HepG2 (cell line): ENCODE results near the gene SQSTM1. TPM values are rescaled to one million over a fixed set of nuclear protein-coding genes. Genes with fewer than 3 reads are reported as not detected.

ENCODE experiments used
- ATAC-seq: fragments of 200-7000 bp; cut with Tn5 transposase; 3 replicates; pipeline ENCODE4 v1.9.1; 2020; ENCODE audit warnings: mild to moderate bottlenecking, moderate library complexity
- BruUV-seq: library from RNA; stranded (reverse); fragments of 400-500 nt; replicated peaks from 2 replicates; lab custom pipeline; 2021; lab: Mats Ljungman, UMichigan
- CTCF ChIA-PET: fragments of 300-600 bp; formaldehyde crosslinking; extraction: SDS; loops from one replicate; lab custom pipeline; 2021; ENCODE audit warnings: low total read pairs, inconsistent platforms, low intra/inter-chr PET ratio; lab: Yijun Ruan, JAX
- POLR2A ChIA-PET: fragments of 350-600 bp; sonication (Branson Sonifier 250); formaldehyde crosslinking; loops from one replicate; lab custom pipeline; 2020; ENCODE audit warnings: antibody characterized with exemption, inconsistent platforms; lab: Yijun Ruan, JAX
- DNase-seq: peaks from one replicate; pipeline ENCODE4 v3.0.0-alpha.2; 2015; ENCODE audit warnings: low spot score
- FAIRE-seq: peaks from 3 replicates; lab custom pipeline; 2011; peaks lifted over from hg19 to GRCh38; lab: Jason Lieb, UNC
- H2AFZ ChIP-seq: one replicate; pipeline ENCODE4 v1.6.1; 2011; ENCODE audit warnings: low read length, inconsistent platforms
- H3K27ac ChIP-seq: fragments of 300-600 bp; 3 replicates; pipeline ENCODE4 v1.8.0; 2011; ENCODE audit warnings: mixed run types, mild to moderate bottlenecking, mixed read lengths, low read length, inconsistent platforms; ENCODE audit not compliant: insufficient read depth; ENCODE audit errors: extremely low read length
- H3K27me3 ChIP-seq, 2 experiments: fragments of 200-600 bp in 1 of 2; 2 replicates in 1 of 2; 3 replicates in 1 of 2; pipeline versions ENCODE4 v1.6.0 to v1.8.0; 2011; ENCODE audit warnings: low read length in 2 of 2, mild to moderate bottlenecking in 2 of 2, moderate library complexity in 2 of 2, inconsistent platforms in 1 of 2; ENCODE audit not compliant: insufficient read depth in 2 of 2, control insufficient read depth in 1 of 2
- H3K36me3 ChIP-seq, 2 experiments: fragments of 200-600 bp in 1 of 2; replicated peaks in 1 of 2; 2 replicates in 1 of 2; 3 replicates in 1 of 2; pipeline versions ENCODE4 v1.5.1 to v1.8.0; 2011; ENCODE audit warnings: low read length in 2 of 2, inconsistent platforms in 1 of 2; ENCODE audit not compliant: insufficient read depth in 2 of 2, control insufficient read depth in 1 of 2
- H3K4me1 ChIP-seq: 2 replicates; pipeline ENCODE4 v1.5.1; 2012; ENCODE audit warnings: low read length, inconsistent platforms; ENCODE audit not compliant: insufficient read depth
- H3K4me2 ChIP-seq: 2 replicates; pipeline ENCODE4 v1.6.0; 2011; ENCODE audit warnings: low read depth, low read length, inconsistent platforms
- H3K4me3 ChIP-seq, 3 experiments: fragments of 200-600 bp in 1 of 3; sonication (generic), shearing (Covaris generic) in 1 of 3; replicated peaks in 1 of 3; 2 replicates each; pipeline ENCODE4 v1.5.1; 2011 to 2016; ENCODE audit warnings: low read length in 3 of 3, inconsistent platforms in 2 of 3, low read depth in 2 of 3, mild to moderate bottlenecking in 2 of 3, control low read depth in 1 of 3, mixed read lengths in 1 of 3; ENCODE audit not compliant: insufficient read depth in 1 of 3
- H3K79me2 ChIP-seq: one replicate; pipeline ENCODE4 v1.6.1; 2011; ENCODE audit warnings: low read length, inconsistent platforms; ENCODE audit not compliant: insufficient read depth
- H3K9ac ChIP-seq: 2 replicates; pipeline ENCODE4 v1.6.0; 2011; ENCODE audit warnings: mild to moderate bottlenecking, low read depth, low read length, inconsistent platforms; ENCODE audit not compliant: insufficient read depth
- H3K9me3 ChIP-seq: 2 replicates; pipeline ENCODE4 v1.5.1; 2012; ENCODE audit warnings: mild to moderate bottlenecking, low read length
- H4K20me1 ChIP-seq: 2 replicates; pipeline ENCODE4 v1.6.0; 2011; ENCODE audit warnings: inconsistent platforms, mild to moderate bottlenecking, low read length, moderate library complexity; ENCODE audit not compliant: insufficient read depth
- BRCA1 ChIP-seq: sonication (generic); formaldehyde crosslinking; IDR thresholded peaks from 2 replicates; pipeline ENCODE4 v1.4.0; 2020; ENCODE audit warnings: missing genetic modification reagents
- CAMTA2 ChIP-seq: sonication (generic); formaldehyde crosslinking; IDR thresholded peaks from 2 replicates; pipeline ENCODE4 v1.4.0; 2020; ENCODE audit warnings: mild to moderate bottlenecking, missing genetic modification reagents, borderline replicate concordance
- DPF2 ChIP-seq: sonication (generic); formaldehyde crosslinking; IDR thresholded peaks from 2 replicates; pipeline ENCODE4 v1.4.0; 2020; ENCODE audit warnings: mild to moderate bottlenecking, low read depth, missing genetic modification reagents, borderline replicate concordance
- FIP1L1 ChIP-seq: fragments of 200-400 bp; formaldehyde crosslinking; IDR thresholded peaks from 2 replicates; pipeline ENCODE4 v1.6.1; 2018; ENCODE audit warnings: low read depth, mild to moderate bottlenecking, low read length, moderate library complexity, borderline replicate concordance; ENCODE audit not compliant: insufficient read depth
- GZF1 ChIP-seq: sonication (generic); formaldehyde crosslinking; IDR thresholded peaks from 2 replicates; pipeline ENCODE4 v1.5.1; 2020; ENCODE audit warnings: mild to moderate bottlenecking, missing genetic modification reagents
- HNF4A ChIP-seq: sonication (generic); formaldehyde crosslinking; IDR thresholded peaks from 2 replicates; pipeline ENCODE4 v1.4.0; 2020; ENCODE audit warnings: missing genetic modification reagents
- MYNN ChIP-seq: sonication (generic); formaldehyde crosslinking; IDR thresholded peaks from 2 replicates; pipeline ENCODE4 v1.4.0; 2020; ENCODE audit warnings: mild to moderate bottlenecking, low read depth, missing genetic modification reagents
- PAWR ChIP-seq: sonication (generic); formaldehyde crosslinking; IDR thresholded peaks from 2 replicates; pipeline ENCODE4 v1.4.0; 2020; ENCODE audit warnings: missing genetic modification reagents, mild to moderate bottlenecking, borderline replicate concordance
- ZNF3 ChIP-seq: IDR thresholded peaks from 2 replicates; pipeline ENCODE4 v1.7.0; 2017; ENCODE audit warnings: inconsistent platforms
- ZNF558 ChIP-seq: sonication (generic); formaldehyde crosslinking; IDR thresholded peaks from 2 replicates; pipeline ENCODE4 v1.9.0; 2022; ENCODE audit warnings: mild to moderate bottlenecking, missing genetic modification reagents, borderline replicate concordance
- ZNF619 ChIP-seq: sonication (generic); formaldehyde crosslinking; IDR thresholded peaks from 2 replicates; pipeline ENCODE4 v1.4.0; 2020; ENCODE audit warnings: mild to moderate bottlenecking, missing genetic modification reagents
- ZNF724P ChIP-seq: sonication (generic); formaldehyde crosslinking; IDR thresholded peaks from 2 replicates; pipeline ENCODE4 v1.8.0; 2022; ENCODE audit warnings: missing genetic modification reagents, borderline replicate concordance
- WGBS: methylation state at CpG from one replicate; pipeline ENCODE4 v1.1.6; 2017; ENCODE audit warnings: low lambda C conversion rate; 5-methylcytosine and 5-hydroxymethylcytosine counted together
- in situ Hi-C: cut with HindIII; loops from 2 replicates; pipeline ENCODE4 v1.10.0; 2017; ENCODE audit warnings: low pct_unique_long_range_greater_than_20kb; ENCODE audit not compliant: extremely low pct_ligation_motif_present
- intact Hi-C: fragments of 100-400 bp; cut with micrococcal nuclease; formaldehyde crosslinking; loops from one replicate; pipeline ENCODE4 v1.10.0; 2022; ENCODE audit not compliant: unreplicated experiment
- polyA plus RNA-seq, 8 experiments: library from polyadenylated mRNA; depleted of rRNA in 3 of 8; stranded (reverse) in 7 of 8; unstranded in 1 of 8; fragments of >200 nt; fragmentation: Illumina TruSeq in 4 of 8; extraction: Trizol in 4 of 8; gene quantifications; 2 replicates each; pipeline versions ENCODE4 v1.2.1 to v1.2.3, GENCODE V29; 2011 to 2016; ENCODE audit warnings: low read depth in 4 of 8, missing spikeins in 1 of 8, mixed read lengths in 1 of 8; ENCODE audit not compliant: insufficient read depth in 1 of 8
- total RNA-seq, 5 experiments: library from RNA; depleted of rRNA; stranded (reverse); fragments of >200 nt; fragmentation: Illumina TruSeq; extraction: Trizol; gene quantifications; 2 replicates each; pipeline ENCODE4 v1.2.3, GENCODE V29; 2016; ENCODE audit warnings: low read depth in 1 of 5
- TF ChIP-seq, protein P1 (sequence below): sonication (generic); formaldehyde crosslinking; IDR thresholded peaks from 2 replicates; pipeline ENCODE4 v1.4.0; 2020; ENCODE audit warnings: mild to moderate bottlenecking, missing genetic modification reagents
- TF ChIP-seq, protein P2 (sequence below): IDR thresholded peaks from 2 replicates; pipeline ENCODE4 v1.6.1; 2016; ENCODE audit warnings: missing compliant biosample characterization, missing genetic modification reagents, borderline replicate concordance
- TF ChIP-seq, protein P3 (sequence below): sonication (generic); formaldehyde crosslinking; conservative IDR thresholded peaks from 2 replicates; pipeline ENCODE4 v1.4.0; 2020; ENCODE audit warnings: mild to moderate bottlenecking, missing genetic modification reagents, moderate library complexity

The SQSTM1 gene
- total and polyA plus RNA-seq, 2 of the 13 experiments (the other 11 are each of a cell fraction or from before 2014, with no cell fraction given), result 90.9 to 160 TPM

DNA sequence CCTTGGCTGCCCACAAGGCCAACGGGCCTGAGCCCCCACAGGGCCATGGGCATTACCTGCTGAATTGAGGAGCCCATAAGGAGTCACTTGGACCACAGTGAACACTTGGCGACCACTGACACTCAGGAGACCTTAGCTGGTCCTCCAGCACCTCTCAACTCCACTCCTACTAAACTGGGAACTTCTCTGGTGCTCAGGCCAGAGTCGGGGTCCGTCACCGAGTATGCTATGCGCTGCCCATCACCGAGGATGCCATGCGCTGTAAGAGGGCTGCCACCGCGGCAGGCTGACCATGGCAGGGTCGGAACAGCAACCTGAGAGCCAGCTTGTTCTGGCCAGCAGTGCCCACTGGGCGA is 600 bp upstream of the SQSTM1 start (continued):
- TF ChIP-seq, protein P1, sequence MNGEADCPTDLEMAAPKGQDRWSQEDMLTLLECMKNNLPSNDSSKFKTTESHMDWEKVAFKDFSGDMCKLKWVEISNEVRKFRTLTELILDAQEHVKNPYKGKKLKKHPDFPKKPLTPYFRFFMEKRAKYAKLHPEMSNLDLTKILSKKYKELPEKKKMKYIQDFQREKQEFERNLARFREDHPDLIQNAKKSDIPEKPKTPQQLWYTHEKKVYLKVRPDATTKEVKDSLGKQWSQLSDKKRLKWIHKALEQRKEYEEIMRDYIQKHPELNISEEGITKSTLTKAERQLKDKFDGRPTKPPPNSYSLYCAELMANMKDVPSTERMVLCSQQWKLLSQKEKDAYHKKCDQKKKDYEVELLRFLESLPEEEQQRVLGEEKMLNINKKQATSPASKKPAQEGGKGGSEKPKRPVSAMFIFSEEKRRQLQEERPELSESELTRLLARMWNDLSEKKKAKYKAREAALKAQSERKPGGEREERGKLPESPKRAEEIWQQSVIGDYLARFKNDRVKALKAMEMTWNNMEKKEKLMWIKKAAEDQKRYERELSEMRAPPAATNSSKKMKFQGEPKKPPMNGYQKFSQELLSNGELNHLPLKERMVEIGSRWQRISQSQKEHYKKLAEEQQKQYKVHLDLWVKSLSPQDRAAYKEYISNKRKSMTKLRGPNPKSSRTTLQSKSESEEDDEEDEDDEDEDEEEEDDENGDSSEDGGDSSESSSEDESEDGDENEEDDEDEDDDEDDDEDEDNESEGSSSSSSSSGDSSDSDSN, result no peak
- no peak for TF ChIP-seq CAMTA2
- TF ChIP-seq ZNF619, result no peak
- TF ChIP-seq, protein P2, sequence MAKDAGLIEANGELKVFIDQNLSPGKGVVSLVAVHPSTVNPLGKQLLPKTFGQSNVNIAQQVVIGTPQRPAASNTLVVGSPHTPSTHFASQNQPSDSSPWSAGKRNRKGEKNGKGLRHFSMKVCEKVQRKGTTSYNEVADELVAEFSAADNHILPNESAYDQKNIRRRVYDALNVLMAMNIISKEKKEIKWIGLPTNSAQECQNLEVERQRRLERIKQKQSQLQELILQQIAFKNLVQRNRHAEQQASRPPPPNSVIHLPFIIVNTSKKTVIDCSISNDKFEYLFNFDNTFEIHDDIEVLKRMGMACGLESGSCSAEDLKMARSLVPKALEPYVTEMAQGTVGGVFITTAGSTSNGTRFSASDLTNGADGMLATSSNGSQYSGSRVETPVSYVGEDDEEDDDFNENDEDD (CRISPR knock-in tag), result no peak
- TF ChIP-seq, all 625 proteins: peak for 18

DNA sequence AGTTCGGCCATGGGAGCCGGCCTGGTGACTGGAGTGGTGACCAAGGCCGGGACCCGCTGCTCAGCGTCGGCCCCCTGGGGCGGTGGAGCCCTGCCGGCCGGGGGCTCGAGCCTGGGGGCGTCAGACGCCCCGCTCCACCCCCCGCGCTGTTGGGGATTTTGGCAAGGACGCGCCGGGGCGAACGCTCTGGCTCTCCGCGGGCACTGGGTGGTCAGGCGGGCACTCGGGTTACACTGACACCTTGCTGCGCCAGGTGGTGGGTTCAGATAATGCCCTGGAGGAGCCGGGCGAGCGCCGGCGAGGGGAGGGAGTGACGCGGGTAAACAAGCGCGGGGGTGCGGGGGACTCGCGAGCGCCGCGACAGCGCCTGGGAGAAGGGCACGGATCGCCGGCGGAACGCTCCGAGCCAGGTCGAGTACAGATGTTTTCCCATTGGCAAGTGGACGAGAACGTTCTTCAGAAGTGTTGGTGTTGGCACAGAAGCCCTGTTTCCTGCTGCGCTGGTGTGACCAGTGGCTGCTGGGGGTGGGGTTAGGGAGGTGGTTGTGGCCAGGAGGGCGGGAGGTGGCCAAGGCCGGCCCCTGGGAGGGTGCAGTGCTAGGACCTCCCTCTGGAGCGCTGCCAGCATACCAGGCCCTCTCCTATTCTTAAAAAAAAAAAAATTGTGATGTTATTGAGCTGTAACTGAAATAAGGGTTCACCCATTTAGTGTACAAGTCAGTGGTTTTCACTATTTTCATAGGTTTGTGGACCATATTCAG is 773 bp downstream of the SQSTM1 start:
- peak overlapping the region; percentile 100 for H3K9ac ChIP-seq
- peaks cover 49% of the 10 kb centered on the region for H3K79me2 ChIP-seq
- peak overlapping the region; percentile 92 for H3K4me2 ChIP-seq
- H3K4me3 ChIP-seq, result peak overlapping the region; percentile 97 to 99 (median 99)
- ATAC-seq, result peak; percentile 48
- FAIRE-seq, result peak; percentile 66
- no peak overlapping the region for H2AFZ ChIP-seq
- no peaks in the 10 kb centered on the region for H3K27me3 ChIP-seq
- H3K4me1 ChIP-seq, result peaks cover 78% of the 10 kb centered on the region
- in situ Hi-C loops (no loop called here), intact Hi-C loops (no loop called here)
- H3K27ac ChIP-seq, result peak overlapping the region; percentile 99
- POLR2A ChIA-PET, result interaction anchor here (0.6 to 5.3 kb wide), 21 partner anchors 9 to 198 kb away, joined by 3 to 115 read pairs (median 6); partner anchors contain the start of genes HNRNPH1, MGAT4B and MRNIP
- BruUV-seq, result no TSS peak
- WGBS, result 4% methylated on average over 5 of the region's 54 CpGs
- DNase-seq, result peak; percentile 80
- CTCF ChIA-PET, result no interaction called here
- no peaks in the 10 kb centered on the region for H3K9me3 ChIP-seq
- H3K36me3 ChIP-seq, result peaks cover 12 to 26% of the 10 kb centered on the region in 2 experiments
- H4K20me1 ChIP-seq, result peaks cover 50% of the 10 kb centered on the region
- 0 out of 2 replicates have a peak, but pooled peaks have one; percentile 52 for TF ChIP-seq FIP1L1
- no peak for TF ChIP-seq PAWR
- no peak for TF ChIP-seq GZF1 (CRISPR knock-in tag)
- no peak for TF ChIP-seq HNF4A (CRISPR knock-in tag)
- no peak for TF ChIP-seq ZNF558 (CRISPR knock-in tag)
- no peak for TF ChIP-seq ZNF724P (CRISPR knock-in tag)
- no peak for TF ChIP-seq MYNN (CRISPR knock-in tag)
- no peak for TF ChIP-seq ZNF3 (CRISPR knock-in tag)
- TF ChIP-seq DPF2 (CRISPR knock-in tag), result no peak
- TF ChIP-seq, protein P3, sequence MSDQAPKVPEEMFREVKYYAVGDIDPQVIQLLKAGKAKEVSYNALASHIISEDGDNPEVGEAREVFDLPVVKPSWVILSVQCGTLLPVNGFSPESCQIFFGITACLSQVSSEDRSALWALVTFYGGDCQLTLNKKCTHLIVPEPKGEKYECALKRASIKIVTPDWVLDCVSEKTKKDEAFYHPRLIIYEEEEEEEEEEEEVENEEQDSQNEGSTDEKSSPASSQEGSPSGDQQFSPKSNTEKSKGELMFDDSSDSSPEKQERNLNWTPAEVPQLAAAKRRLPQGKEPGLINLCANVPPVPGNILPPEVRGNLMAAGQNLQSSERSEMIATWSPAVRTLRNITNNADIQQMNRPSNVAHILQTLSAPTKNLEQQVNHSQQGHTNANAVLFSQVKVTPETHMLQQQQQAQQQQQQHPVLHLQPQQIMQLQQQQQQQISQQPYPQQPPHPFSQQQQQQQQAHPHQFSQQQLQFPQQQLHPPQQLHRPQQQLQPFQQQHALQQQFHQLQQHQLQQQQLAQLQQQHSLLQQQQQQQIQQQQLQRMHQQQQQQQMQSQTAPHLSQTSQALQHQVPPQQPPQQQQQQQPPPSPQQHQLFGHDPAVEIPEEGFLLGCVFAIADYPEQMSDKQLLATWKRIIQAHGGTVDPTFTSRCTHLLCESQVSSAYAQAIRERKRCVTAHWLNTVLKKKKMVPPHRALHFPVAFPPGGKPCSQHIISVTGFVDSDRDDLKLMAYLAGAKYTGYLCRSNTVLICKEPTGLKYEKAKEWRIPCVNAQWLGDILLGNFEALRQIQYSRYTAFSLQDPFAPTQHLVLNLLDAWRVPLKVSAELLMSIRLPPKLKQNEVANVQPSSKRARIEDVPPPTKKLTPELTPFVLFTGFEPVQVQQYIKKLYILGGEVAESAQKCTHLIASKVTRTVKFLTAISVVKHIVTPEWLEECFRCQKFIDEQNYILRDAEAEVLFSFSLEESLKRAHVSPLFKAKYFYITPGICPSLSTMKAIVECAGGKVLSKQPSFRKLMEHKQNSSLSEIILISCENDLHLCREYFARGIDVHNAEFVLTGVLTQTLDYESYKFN, result no peak; the same call in 1 of the 2 replicates
- TF ChIP-seq BRCA1, result 0 out of 2 replicates have a peak, but pooled peaks have one; percentile 43
